Activated T-helper 9 cell treated with anti-CD3 and anti-CD28 coated beads, Interleukin-2, amount 50 U/mL, for 16 hours (primary cell): Measurements from ENCODE around the gene IQSEC3.
"Not testable (repeated sequence)": the region's sequence is repeated elsewhere in the genome, so short reads cannot be mapped to it uniquely, and the experiment has no call there.

Source experiments
- DNase-seq: peaks from one replicate; pipeline ENCODE4 v3.0.0-alpha.2; 2020; ENCODE audit warnings: low read depth

The IQSEC3 gene

GRCh38 chr12:177980-178828 lies 111.6 kb downstream of the IQSEC3 start:
- DNase-seq, result no peak

- DNase-seq, result no peak
Measured at GRCh38 chr12:178829-179109, 112.2 kb downstream of the IQSEC3 start.

GRCh38 chr12:179131-179884 lies 112.7 kb downstream of the IQSEC3 start:
- no peak for DNase-seq

GRCh38 chr12:179885-180284 lies 113.3 kb downstream of the IQSEC3 start:
- DNase-seq, result no peak

GRCh38 chr12:180445-180844 lies 113.9 kb downstream of the IQSEC3 start:
- no peak for DNase-seq

- DNase-seq, result no peak
Measured at GRCh38 chr12:181921-182320, 115.4 kb downstream of the IQSEC3 start.

- no peak for DNase-seq
Measured at GRCh38 chr12:182381-182892, 115.9 kb downstream of the IQSEC3 start.

- DNase-seq, result no peak
Measured at GRCh38 chr12:184811-185575, 118.4 kb downstream of the IQSEC3 start.

GRCh38 chr12:185576-185955 lies 119.0 kb downstream of the IQSEC3 start:
- DNase-seq, result no peak

- no peak for DNase-seq
Measured at GRCh38 chr12:186006-186625, 119.5 kb downstream of the IQSEC3 start.

GRCh38 chr12:187986-188909 lies 121.7 kb downstream of the IQSEC3 start:
- not testable (repeated sequence) for DNase-seq

- no peak for DNase-seq
Measured at GRCh38 chr12:188910-189621, 122.5 kb downstream of the IQSEC3 start.

GRCh38 chr12:189622-189962 lies 123.0 kb downstream of the IQSEC3 start:
- DNase-seq, result no peak

- no peak for DNase-seq
Measured at GRCh38 chr12:190881-191280, 124.3 kb downstream of the IQSEC3 start.

- DNase-seq, result no peak
Measured at GRCh38 chr12:191541-191940, 125.0 kb downstream of the IQSEC3 start.

- no peak for DNase-seq
Measured at GRCh38 chr12:193261-193660, 126.7 kb downstream of the IQSEC3 start.

- no peak for DNase-seq
Measured at GRCh38 chr12:194276-194675, 127.7 kb downstream of the IQSEC3 start.

GRCh38 chr12:195156-195555 lies 128.6 kb downstream of the IQSEC3 start:
- DNase-seq, result no peak

GRCh38 chr12:195951-196350 lies 129.4 kb downstream of the IQSEC3 start:
- no peak for DNase-seq

GRCh38 chr12:196436-196835 lies 129.9 kb downstream of the IQSEC3 start:
- no peak for DNase-seq

- no peak for DNase-seq
Measured at GRCh38 chr12:197347-197746, 130.8 kb downstream of the IQSEC3 start.
